ENCODE measurements around the gene PPM1M.

PPM1M gene

DNA sequence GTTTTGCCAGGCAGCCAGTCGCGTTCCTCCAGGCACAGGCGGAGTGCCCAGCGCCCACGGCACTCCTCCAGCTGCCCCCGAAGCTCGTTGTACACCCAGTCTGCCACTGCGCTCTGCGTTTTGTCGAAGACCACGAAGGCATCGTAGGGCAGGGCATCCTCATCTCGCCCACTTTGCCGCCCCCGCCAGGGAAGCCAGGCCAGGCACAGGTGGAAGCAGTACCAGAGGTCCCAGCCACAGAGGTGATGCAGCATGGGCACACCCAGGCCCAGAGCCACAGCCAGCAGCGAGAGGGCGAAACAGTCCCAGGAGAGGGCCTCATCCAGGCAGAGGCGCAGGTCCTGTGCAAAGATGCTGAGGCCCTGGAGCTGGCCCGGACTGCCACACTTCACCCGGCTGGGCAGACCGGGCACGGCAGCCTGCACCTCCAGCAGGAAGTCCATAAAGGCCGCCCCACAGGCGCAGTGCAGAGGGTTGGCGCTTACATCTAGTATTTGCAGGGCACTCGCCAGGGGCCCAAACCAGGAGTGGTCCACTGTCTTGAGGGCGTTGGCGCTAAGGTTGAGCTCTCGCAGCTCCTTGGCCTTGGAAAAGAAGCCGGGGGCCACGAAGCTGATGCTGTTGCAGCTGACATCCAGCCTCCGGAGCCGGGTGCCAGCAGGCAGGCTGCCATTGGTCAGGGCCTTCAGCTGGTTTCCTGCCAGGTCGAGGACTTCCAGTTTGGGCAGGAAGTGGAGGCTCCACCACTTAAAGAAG lies 23.8 kb upstream of the PPM1M start:
- Mint-ChIP-seq H3K27me3 (no peaks in the 10 kb centered on the region), H3K36me3 (ENCODE audit: low read depth) (peaks cover 3% of the 10 kb centered on the region), H3K9me3 (no peaks in the 10 kb centered on the region), H3K4me1 (ENCODE audit: low read depth) (peaks cover 94% of the 10 kb centered on the region), H3K27ac (peak overlapping the region; percentile 80), H3K4me3 (peak overlapping the region; percentile 70)
- DNase-seq, result peak; percentile 76

DNA sequence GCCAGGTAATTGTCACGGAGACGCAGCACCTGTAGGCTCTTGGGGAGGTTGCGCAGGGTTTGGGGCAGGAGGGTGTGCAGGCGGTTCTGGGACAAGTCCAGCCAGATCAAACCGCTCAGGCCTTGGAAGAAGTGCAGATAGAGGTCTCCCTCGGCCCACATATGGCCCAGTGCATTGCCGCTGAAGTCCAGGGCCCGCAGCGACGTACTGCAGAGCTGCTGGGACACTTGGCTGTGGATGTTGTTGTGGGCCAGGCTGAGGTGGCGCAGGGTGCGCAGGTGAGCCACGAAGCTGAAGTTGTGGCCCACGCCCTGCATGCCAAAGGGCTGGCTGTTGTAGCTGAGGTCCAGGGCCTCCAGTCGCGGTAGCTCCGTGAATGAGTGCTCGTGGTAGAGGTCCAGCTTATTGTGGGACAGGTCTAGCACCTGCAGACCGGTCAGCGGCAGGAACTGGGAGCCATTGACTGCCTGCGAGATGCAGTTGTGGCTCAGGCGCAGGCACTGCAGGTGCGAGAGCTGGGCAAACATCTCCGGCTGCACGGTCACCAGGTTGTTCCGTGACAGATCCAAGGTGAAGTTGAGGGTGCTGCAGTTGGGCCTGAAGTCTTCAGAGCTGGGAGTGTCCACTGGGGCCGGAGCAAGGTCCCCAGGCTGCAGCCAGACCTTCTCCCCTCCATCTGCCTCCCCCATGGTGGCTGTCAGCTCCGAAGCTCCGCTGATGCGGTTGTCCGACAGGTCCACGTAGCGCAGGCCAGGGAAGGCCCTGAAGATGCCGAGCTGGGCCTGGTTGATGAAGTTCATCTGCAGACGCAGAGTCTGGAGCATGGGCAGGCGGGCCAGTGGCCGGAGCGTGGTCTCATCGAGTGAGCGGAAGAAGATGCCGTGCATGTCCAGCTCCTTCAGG lies 23.0 kb upstream of the PPM1M start:
- peaks cover 2% of the 10 kb centered on the region for H3K36me3 Mint-ChIP-seq (ENCODE audit: low read depth)
- peak overlapping the region; percentile 70 for H3K4me3 Mint-ChIP-seq
- no peaks in the 10 kb centered on the region for H3K27me3 Mint-ChIP-seq
- no peaks in the 10 kb centered on the region for H3K9me3 Mint-ChIP-seq
- no peak for DNase-seq
- H3K4me1 Mint-ChIP-seq (ENCODE audit: low read depth), result peaks cover 89% of the 10 kb centered on the region
- peak overlapping the region; percentile 80 for H3K27ac Mint-ChIP-seq

DNA sequence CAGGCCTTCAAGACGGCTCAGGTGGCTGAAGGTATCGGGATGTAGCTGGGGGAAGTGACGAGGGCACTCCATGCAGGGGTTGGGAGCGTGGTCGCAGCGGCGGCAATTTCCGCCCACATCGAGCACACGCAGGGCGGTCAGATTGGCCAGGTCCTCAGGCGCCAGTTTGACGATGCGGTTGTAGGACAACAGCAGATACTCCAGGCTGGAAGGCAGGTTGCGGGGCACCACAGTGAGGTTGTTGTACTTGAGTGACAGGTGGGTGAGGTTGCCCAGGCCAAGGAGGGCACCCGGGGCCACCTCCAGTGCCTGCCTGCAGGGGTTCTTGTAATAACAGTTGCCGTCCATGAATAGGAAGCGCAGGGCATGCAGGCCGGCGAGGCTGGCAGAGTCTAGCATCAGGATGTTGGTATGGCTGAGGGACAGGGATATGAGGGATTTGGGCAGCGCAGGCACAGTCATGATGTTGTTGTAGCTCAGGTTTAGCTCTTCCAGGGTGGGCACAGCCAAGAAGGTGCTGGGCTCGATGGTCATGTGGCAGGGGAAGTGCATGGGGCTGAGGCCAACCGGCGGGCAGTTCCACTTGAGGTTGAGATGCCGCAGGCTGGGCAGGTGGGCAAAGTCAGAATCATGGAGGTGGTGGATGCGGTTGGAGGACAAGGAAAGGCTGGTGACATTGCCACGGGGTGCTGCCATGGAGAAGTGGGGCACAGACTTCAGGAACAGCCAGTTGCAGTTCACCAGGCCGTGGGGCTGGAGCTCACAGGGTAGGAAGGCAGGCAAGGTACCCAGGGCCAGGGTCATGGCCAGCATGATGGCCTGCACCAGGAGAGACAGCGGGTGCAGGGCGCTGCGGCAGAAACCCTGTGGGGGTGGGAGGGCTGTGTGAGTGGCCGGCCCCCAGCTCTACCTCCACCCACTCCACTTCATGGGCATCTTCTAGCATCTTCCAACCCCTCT lies 21.8 kb upstream of the PPM1M start:
- Mint-ChIP-seq H3K9me3 (no peaks in the 10 kb centered on the region), H3K4me1 (ENCODE audit: low read depth) (peaks cover 83% of the 10 kb centered on the region), H3K27ac (peak overlapping the region; percentile 66), H3K4me3 (no peak overlapping the region), H3K27me3 (no peaks in the 10 kb centered on the region), H3K36me3 (ENCODE audit: low read depth) (peaks cover 12% of the 10 kb centered on the region)
- no peak for DNase-seq

DNA sequence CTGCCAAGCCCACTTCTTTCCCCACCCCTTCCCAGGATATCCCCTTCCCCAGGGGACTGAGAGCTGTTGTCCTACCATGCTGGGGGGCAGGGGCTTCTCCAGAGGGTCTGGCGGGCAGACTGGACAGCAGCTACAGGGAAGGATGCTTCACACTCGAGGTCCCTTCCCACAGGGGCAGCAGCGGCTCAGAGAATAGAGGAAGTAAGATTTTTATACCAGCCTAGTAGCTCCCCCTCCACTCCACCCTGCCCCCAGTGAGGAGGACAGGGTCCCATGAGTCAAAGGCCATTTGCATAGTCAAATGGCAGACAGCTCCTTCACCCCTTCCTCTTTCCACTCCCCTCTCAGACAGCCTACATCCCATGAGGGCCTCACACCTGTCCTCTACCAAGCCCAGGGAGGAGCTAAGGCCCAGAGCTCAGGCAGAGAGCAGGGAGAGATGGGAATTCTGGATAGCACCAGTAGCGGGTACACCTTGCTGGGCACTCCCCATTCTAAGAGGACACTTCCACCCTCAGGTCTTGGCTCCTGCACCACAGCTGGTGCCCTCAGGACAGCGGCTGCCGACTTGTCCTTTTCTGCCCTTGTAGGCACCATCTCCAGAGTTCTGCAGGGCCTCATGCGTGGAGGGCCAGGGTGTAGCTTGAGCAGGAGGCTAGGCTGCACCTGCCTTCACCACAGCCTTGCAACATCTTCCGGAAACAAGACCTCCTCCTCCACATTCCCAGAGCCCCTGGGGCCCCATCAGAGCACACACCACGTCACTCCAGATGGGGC lies 19.9 kb upstream of the PPM1M start, which contains the start of gene TLR9:
Gene TLR9 (minus strand): TSS at position 194 of the 777 bp plus-strand sequence. CDS start 116 bp downstream, at position 78.
- no peaks in the 10 kb centered on the region for H3K9me3 Mint-ChIP-seq
- no peaks in the 10 kb centered on the region for H3K27me3 Mint-ChIP-seq
- peak; percentile 66 for DNase-seq
- H3K27ac Mint-ChIP-seq, result peak within 1 kb of the TSS; percentile 93
- H3K4me3 Mint-ChIP-seq, result peak within 1 kb of the TSS; percentile 54
- H3K36me3 Mint-ChIP-seq (ENCODE audit: low read depth), result peaks cover 30% of the 10 kb centered on the region
- peaks cover 67% of the 10 kb centered on the region for H3K4me1 Mint-ChIP-seq (ENCODE audit: low read depth)

DNA sequence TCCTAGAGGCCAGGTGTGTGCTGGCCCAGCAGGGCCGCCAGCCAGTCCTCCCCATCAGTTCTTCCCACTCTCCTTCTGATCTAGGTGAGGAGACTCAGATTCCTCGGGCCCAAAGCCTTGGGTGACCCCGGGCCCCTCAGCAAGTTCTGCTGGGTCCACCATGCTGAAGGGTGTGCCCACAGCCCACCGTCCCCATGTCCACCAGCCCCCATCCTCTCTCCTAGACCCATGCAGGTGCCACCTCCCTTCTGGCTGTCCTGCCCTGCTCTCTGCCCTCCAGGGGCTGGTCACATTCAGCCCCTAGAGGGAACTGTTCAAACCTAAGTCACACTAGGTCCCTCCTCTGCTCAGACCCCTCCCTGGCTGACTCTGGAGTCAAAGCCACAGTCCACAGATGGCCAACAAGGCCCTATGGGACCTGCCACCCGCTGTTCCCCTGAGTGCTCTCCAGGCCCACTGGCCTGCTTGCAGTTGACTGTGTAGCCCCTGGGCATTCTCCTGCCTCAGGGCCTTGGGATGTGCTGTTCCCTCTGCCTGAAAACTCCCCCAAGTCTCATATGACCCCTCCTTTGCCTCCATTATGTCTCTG lies 19.2 kb upstream of the PPM1M start:
- peaks cover 37% of the 10 kb centered on the region for H3K36me3 Mint-ChIP-seq (ENCODE audit: low read depth)
- H3K4me3 Mint-ChIP-seq, result peak overlapping the region; percentile 54
- DNase-seq, result no peak
- no peaks in the 10 kb centered on the region for H3K9me3 Mint-ChIP-seq
- peaks cover 61% of the 10 kb centered on the region for H3K4me1 Mint-ChIP-seq (ENCODE audit: low read depth)
- peak overlapping the region; percentile 93 for H3K27ac Mint-ChIP-seq
- no peaks in the 10 kb centered on the region for H3K27me3 Mint-ChIP-seq

DNA sequence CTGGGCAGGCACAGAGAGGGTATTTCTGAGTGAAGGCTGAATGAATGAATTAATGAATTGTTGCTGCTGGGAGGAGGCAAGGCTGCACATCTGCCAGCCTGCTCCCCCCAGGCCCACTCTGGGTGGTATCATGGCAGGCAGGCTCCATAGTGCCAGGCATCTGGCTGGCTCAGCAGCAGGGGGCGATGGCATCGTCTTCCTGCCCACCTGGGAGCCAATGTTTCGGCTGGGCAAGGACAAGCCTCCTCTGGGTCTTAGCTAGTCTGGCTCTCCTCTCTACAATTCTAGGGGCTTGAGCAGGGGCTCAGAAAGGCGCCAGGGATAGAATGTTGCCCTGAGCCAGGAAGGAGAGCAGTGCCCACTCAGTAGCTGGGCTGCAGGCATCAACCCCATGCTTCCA lies 18.4 kb upstream of the PPM1M start:
- no peak for DNase-seq
- no peak overlapping the region for H3K4me3 Mint-ChIP-seq
- peaks cover 44% of the 10 kb centered on the region for H3K36me3 Mint-ChIP-seq (ENCODE audit: low read depth)
- peaks cover 60% of the 10 kb centered on the region for H3K4me1 Mint-ChIP-seq (ENCODE audit: low read depth)
- no peaks in the 10 kb centered on the region for H3K27me3 Mint-ChIP-seq
- no peaks in the 10 kb centered on the region for H3K9me3 Mint-ChIP-seq
- H3K27ac Mint-ChIP-seq, result peak overlapping the region; percentile 93

DNA sequence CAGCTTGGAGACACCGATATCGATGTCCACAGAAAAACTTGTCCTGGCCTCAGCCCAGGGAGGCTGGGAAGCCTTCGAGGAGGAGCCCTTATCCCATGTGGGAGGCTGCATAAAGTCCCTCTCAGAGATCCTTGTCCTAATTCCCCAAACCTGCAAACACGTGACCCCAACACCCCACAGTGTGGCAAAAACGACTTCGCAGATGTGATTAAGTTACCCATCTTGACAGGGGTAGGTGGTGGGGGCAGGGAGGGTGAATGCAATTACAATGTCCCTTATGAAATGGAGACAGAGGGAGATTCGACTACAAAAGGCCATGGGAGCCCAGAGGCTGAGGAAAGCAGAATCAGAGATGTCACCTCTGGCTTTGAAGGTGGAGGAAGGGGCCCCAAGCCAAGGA lies 17.8 kb upstream of the PPM1M start:
- H3K9me3 Mint-ChIP-seq, result no peaks in the 10 kb centered on the region
- H3K27me3 Mint-ChIP-seq, result no peaks in the 10 kb centered on the region
- no peak overlapping the region for H3K4me3 Mint-ChIP-seq
- peak overlapping the region; percentile 93 for H3K27ac Mint-ChIP-seq
- no peak for DNase-seq
- peaks cover 60% of the 10 kb centered on the region for H3K4me1 Mint-ChIP-seq (ENCODE audit: low read depth)
- peaks cover 49% of the 10 kb centered on the region for H3K36me3 Mint-ChIP-seq (ENCODE audit: low read depth)

DNA sequence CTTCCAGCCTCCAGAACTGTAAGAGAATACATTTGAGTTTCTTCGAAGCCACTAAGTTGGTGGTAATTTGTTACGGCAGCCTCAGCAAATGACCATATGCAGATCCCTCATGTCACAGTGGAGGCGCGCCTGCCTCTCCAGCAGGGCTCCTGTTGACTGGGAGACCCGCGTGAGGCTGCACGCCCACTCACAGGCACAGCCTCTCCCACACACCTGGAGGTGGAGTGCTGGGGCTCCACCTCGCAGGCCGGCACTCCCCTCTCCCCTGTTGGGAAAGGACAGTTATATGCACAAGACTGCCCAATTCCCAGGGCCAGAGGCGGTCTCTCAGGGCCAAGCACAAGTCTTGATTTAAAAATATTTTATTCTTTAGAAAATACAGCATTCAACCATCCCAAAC lies 17.3 kb upstream of the PPM1M start:
- H3K36me3 Mint-ChIP-seq (ENCODE audit: low read depth), result peaks cover 54% of the 10 kb centered on the region
- H3K4me1 Mint-ChIP-seq (ENCODE audit: low read depth), result peaks cover 60% of the 10 kb centered on the region
- no peaks in the 10 kb centered on the region for H3K9me3 Mint-ChIP-seq
- no peak for DNase-seq
- no peaks in the 10 kb centered on the region for H3K27me3 Mint-ChIP-seq
- peak overlapping the region; percentile 93 for H3K27ac Mint-ChIP-seq
- no peak overlapping the region for H3K4me3 Mint-ChIP-seq

DNA sequence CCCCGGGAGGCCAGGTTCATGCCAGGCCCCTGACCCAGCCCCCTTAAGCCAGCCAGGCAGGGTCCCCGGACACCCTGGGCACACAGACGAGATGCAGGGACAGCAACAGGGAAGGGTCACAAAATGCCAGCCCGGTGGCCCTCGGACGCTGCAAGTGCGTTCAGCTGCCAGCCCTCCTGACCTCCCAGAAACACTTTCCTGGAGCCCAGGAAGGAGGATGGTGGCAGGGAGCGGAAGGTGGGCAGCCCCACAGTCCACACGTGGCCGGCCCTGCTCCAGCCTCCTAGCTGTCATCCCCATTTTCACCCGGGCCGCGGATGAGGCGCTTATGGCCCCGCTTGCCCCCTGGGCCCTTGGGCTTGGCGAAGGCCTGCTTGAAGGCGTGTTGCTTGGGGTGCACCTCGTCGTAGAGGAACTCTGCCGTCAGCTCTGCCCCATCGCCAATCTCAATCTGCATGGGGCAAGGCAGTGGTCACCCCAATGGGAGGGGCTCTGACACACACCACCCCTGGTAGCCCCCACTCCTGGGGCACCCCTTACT lies 16.7 kb upstream of the PPM1M start:
- Mint-ChIP-seq H3K27me3 (no peaks in the 10 kb centered on the region), H3K36me3 (ENCODE audit: low read depth) (peaks cover 60% of the 10 kb centered on the region), H3K27ac (no peak overlapping the region), H3K9me3 (no peaks in the 10 kb centered on the region), H3K4me1 (ENCODE audit: low read depth) (peaks cover 58% of the 10 kb centered on the region), H3K4me3 (no peak overlapping the region)
- DNase-seq, result no peak

DNA sequence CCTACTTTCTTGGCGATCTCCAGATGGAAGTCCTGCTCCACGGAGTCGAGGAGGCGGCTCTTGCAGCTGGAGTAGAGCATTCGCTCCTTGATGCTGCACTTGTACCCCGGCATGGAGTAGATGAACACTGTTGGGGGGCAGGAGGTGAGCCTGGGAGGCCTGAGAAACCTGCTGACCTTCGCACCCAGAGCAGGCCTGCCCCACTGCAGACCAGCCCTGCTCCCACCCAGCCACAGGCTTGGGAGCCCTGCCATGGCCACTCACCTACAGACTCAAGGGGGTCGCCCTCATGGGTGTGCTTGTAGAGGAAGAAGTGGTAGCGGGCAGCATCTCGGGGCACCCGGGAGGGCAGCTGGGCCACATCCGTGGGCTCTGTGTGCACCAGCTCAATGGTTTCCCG lies 15.9 kb upstream of the PPM1M start:
- no peak for DNase-seq
- peaks cover 68% of the 10 kb centered on the region for H3K36me3 Mint-ChIP-seq (ENCODE audit: low read depth)
- H3K27ac Mint-ChIP-seq, result peak overlapping the region; percentile 72
- no peaks in the 10 kb centered on the region for H3K27me3 Mint-ChIP-seq
- H3K4me3 Mint-ChIP-seq, result no peak overlapping the region
- no peaks in the 10 kb centered on the region for H3K9me3 Mint-ChIP-seq
- H3K4me1 Mint-ChIP-seq (ENCODE audit: low read depth), result peaks cover 59% of the 10 kb centered on the region

DNA sequence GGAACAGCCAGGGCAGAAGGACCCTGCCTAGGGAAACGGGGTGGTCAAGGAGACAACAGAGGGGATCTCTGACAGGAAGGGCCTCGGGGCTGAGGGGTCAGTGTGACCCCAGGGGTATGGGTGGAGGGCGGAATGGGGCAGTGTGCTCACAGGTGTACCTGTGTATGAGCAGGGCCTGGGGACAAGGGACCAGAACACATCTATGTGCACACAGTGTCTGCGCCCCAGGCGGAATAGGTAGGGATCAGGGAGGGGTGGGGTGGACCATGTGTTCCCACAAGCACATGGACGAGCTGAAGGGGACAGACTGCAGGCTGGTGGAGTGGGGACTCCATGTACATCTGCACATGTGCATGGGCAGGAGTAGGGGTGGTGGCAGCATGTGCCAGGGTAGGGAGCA lies 15.1 kb upstream of the PPM1M start:
- Mint-ChIP-seq H3K4me1 (ENCODE audit: low read depth) (peaks cover 60% of the 10 kb centered on the region), H3K27ac (peak overlapping the region; percentile 72), H3K9me3 (no peaks in the 10 kb centered on the region), H3K4me3 (no peak overlapping the region), H3K36me3 (ENCODE audit: low read depth) (peaks cover 74% of the 10 kb centered on the region), H3K27me3 (no peaks in the 10 kb centered on the region)
- no peak for DNase-seq

DNA sequence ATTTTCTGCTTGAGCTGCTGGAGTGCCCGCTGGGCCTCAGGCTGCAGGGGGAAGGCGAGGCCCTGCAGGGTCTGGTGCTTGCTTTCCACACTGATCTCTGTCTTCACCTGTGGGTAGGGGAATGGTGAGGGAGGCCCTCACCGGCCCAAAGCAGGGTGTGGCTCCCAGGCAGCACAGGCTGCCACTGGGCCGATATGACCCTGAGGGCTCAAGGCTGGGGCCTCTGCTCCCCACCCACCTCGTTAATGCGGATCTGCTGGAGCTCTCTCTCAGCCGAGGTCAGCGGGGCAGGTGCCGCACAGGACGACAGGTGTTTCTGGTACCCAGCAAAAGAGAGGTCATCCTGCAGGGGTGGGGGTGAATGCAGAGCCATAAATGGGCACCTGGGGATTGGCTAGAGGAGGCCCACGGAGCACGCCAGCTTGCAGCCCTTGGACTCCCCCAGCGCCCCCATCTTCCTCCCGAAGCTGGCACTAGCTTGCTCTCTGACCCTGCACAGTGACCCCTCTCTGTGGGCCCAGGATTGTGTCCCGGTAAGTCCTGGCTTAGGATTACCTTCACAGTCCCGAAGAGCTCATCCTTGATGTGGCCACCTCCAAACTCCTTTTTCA lies 14.6 kb upstream of the PPM1M start:
- H3K9me3 Mint-ChIP-seq, result no peaks in the 10 kb centered on the region
- peaks cover 79% of the 10 kb centered on the region for H3K36me3 Mint-ChIP-seq (ENCODE audit: low read depth)
- DNase-seq, result peak; percentile 33
- H3K27me3 Mint-ChIP-seq, result no peaks in the 10 kb centered on the region
- peaks cover 60% of the 10 kb centered on the region for H3K4me1 Mint-ChIP-seq (ENCODE audit: low read depth)
- H3K4me3 Mint-ChIP-seq, result no peak overlapping the region
- peak overlapping the region; percentile 82 for H3K27ac Mint-ChIP-seq
